B cell (primary cell): ENCODE measurements around the gene DDB1. TPM values are rescaled to one million over a fixed set of nuclear protein-coding genes. Genes with fewer than 3 reads are reported as not detected.

ENCODE experiments used
- ATAC-seq: fragments of 200-7000 bp; cut with Tn5 transposase; one replicate; pipeline ENCODE4 v1.10.0; 2021; ENCODE audit warnings: low read depth, mild to moderate bottlenecking, moderate number of reproducible peaks, moderate library complexity
- CTCF ChIA-PET: fragments of 350-600 bp; sonication (Branson Sonifier 250); formaldehyde crosslinking; loops from one replicate; lab custom pipeline; 2021; ENCODE audit warnings: antibody characterized with exemption, inconsistent platforms; lab: Charles Lee
- POLR2A ChIA-PET: fragments of 350-600 bp; sonication (Branson Sonifier 250); formaldehyde crosslinking; loops from one replicate; lab custom pipeline; 2021; ENCODE audit warnings: antibody characterized with exemption; lab: Charles Lee
- DNase-seq: peaks from one replicate; pipeline ENCODE4 v3.0.0; 2013
- H2AFZ ChIP-seq: 2 replicates; pipeline ENCODE4 v1.6.1; 2012; ENCODE audit warnings: mild to moderate bottlenecking, low read depth, low read length; ENCODE audit not compliant: insufficient read depth, poor library complexity, severe bottlenecking
- H3K27ac ChIP-seq, 2 donors: 1 replicate in 1 of 2; 2 replicates in 1 of 2; pipeline ENCODE4 v1.5.1; 2012 to 2013; ENCODE audit warnings: low read length in 2 of 2, mild to moderate bottlenecking in 2 of 2, moderate library complexity in 1 of 2
- H3K27me3 ChIP-seq, 4 experiments: fragments of 200-600 bp in 1 of 4; sonication (generic) in 1 of 4; replicated peaks in 1 of 4; 1 replicate in 2 of 4; 2 replicates in 2 of 4; pipeline versions ENCODE4 v1.6.1 to v1.7.0; 2013 to 2016; ENCODE audit warnings: low read length in 3 of 4, mild to moderate bottlenecking in 2 of 4, mixed read lengths in 1 of 4, moderate library complexity in 1 of 4; ENCODE audit not compliant: insufficient read depth in 4 of 4, control insufficient read depth in 3 of 4; ENCODE audit errors: control extremely low read depth in 1 of 4
- H3K36me3 ChIP-seq, 2 experiments: replicated peaks in 1 of 2; 1 replicate in 1 of 2; 2 replicates in 1 of 2; pipeline versions ENCODE4 v1.6.1 to v1.7.1; 2013; ENCODE audit warnings: low read length in 1 of 2; ENCODE audit not compliant: insufficient read depth in 2 of 2, control insufficient read depth in 1 of 2; ENCODE audit errors: control extremely low read depth in 1 of 2, extremely low read depth in 1 of 2
- H3K4me1 ChIP-seq, 2 donors: fragments of 200-600 bp in 1 of 2; sonication (generic) in 1 of 2; 1 replicate in 1 of 2; 2 replicates in 1 of 2; pipeline versions ENCODE4 v1.5.1 to v1.6.1; 2013 to 2017; ENCODE audit warnings: low read length in 2 of 2; ENCODE audit not compliant: control insufficient read depth in 2 of 2, insufficient read depth in 2 of 2
- H3K4me2 ChIP-seq: replicated peaks from 2 replicates; pipeline ENCODE3; 2012; ENCODE audit warnings: mild to moderate bottlenecking, low read depth, low read length; ENCODE audit not compliant: poor library complexity, severe bottlenecking
- H3K4me3 ChIP-seq, 5 experiments: fragments of 200-600 bp in 1 of 5; sonication (generic) in 1 of 5; 1 replicate in 3 of 5; 2 replicates in 2 of 5; pipeline versions ENCODE4 v1.5.1 to v1.7.0; 2011 to 2016; ENCODE audit warnings: low read length in 4 of 5, mild to moderate bottlenecking in 4 of 5, low read depth in 2 of 5, control low read depth in 1 of 5, moderate library complexity in 1 of 5; ENCODE audit not compliant: insufficient read depth in 1 of 5; ENCODE audit errors: control extremely low read depth in 1 of 5, extremely low read depth in 1 of 5
- H3K79me2 ChIP-seq: fragments of 200-600 bp; sonication (generic); one replicate; pipeline ENCODE4 v1.6.0; 2016; ENCODE audit warnings: low read length; ENCODE audit not compliant: control insufficient read depth, insufficient read depth
- H3K9ac ChIP-seq: fragments of 200-600 bp; sonication (generic); 2 replicates; pipeline ENCODE4 v1.6.1; 2017; ENCODE audit warnings: mild to moderate bottlenecking, low read length, moderate library complexity
- H3K9me3 ChIP-seq, 3 donors: one replicate each; pipeline versions ENCODE4 v1.6.1 to v1.7.1; 2013; ENCODE audit warnings: low read length in 2 of 3; ENCODE audit not compliant: control insufficient read depth in 2 of 3, insufficient read depth in 1 of 3; ENCODE audit errors: control extremely low read depth in 1 of 3
- H4K20me1 ChIP-seq: 2 replicates; pipeline ENCODE4 v1.6.0; 2012; ENCODE audit warnings: mild to moderate bottlenecking, low read length; ENCODE audit not compliant: insufficient read depth, control insufficient read depth, poor library complexity, severe bottlenecking
- H3K27ac Mint-ChIP-seq: one replicate; pipeline ENCODE4 v1.8.0; 2021; ENCODE audit warnings: mixed read lengths
- H3K27me3 Mint-ChIP-seq: one replicate; pipeline ENCODE4 v1.8.0; 2021; ENCODE audit warnings: mixed read lengths
- H3K4me1 Mint-ChIP-seq: one replicate; pipeline ENCODE4 v1.8.0; 2021; ENCODE audit warnings: mixed read lengths
- H3K4me3 Mint-ChIP-seq: one replicate; pipeline ENCODE4 v1.8.0; 2021; ENCODE audit warnings: mixed read lengths
- H3K9me3 Mint-ChIP-seq: one replicate; pipeline ENCODE4 v1.8.0; 2022; ENCODE audit warnings: mixed read lengths; ENCODE audit not compliant: insufficient read depth
- EZH2 ChIP-seq: IDR thresholded peaks from 2 replicates; pipeline ENCODE4 v1.6.1; 2012; ENCODE audit warnings: borderline replicate concordance, low read depth, mild to moderate bottlenecking, moderate library complexity, low read length; ENCODE audit not compliant: insufficient read depth, poor library complexity, severe bottlenecking
- WGBS: methylation state at CpG from one replicate; pipeline ENCODE4 v1.1.5; 2013; ENCODE audit warnings: missing lambda C conversion rate; ENCODE audit not compliant: insufficient coverage; 5-methylcytosine and 5-hydroxymethylcytosine counted together
- intact Hi-C: fragments of 100-400 bp; cut with micrococcal nuclease; formaldehyde crosslinking; loops from one replicate; pipeline ENCODE4 v1.10.0; 2022
- polyA plus RNA-seq: library from polyadenylated mRNA; depleted of rRNA; stranded (reverse); fragments of >200 nt; gene quantifications from 2 replicates; pipeline ENCODE4 v1.2.3, GENCODE V29; 2012
- total RNA-seq, 2 donors: library from RNA; stranded (reverse); fragments of 120-200 nt in 1 of 2; gene quantifications; 1 replicate in 1 of 2; 2 replicates in 1 of 2; pipeline versions ENCODE4 v1.2.3 to v1.2.4, GENCODE V29; 2013 to 2022
- TF ChIP-seq, protein P1 (sequence below): fragments of 200-600 bp; IDR thresholded peaks from one replicate; pipeline ENCODE4 v1.8.0; 2022; ENCODE audit warnings: antibody characterized with exemption, mild to moderate bottlenecking

Gene DDB1
- total and polyA plus RNA-seq, 2 donors (not counting 1 experiment from before 2014, with no cell fraction given): 52.4 to 155 TPM

DNA sequence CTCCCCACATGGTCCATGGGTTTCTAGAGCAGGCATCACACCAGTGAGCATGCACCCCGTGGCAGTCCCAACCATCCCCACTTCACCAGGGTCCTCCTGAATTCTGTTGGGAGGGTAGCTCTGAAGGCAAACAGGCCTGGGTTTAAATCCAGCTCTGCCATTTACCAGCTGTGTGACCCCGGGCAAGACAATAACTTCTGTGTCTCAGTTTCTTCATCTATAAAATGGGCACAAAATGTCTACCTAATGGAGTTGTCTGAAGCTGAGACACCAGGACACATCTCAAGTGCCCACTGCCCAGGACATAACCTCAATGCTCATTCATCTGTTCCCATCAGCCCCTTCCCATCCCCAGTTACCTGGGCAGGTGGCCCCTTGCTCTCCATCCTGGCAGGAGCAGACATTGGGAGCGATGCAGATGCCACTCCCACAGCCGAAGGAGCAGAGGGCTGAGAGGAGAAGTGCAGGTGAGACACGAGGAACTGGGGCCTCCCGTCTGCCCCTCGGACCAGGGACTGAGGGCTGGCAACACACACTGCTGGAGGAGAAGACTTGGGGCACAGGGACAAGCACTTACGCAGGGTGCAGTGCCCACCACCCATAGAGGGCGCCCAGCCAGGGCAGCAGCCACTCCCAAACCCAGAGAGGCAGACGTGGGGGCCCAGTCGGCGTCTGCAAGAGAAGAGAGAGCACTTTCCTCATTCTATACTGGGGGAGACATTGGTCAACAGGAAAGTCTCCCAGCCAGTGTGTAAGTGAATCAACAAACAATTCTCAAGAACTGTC lies 41.8 kb downstream of the DDB1 start:
- H3K36me3 ChIP-seq: no peaks in the 10 kb centered on the region
- DNase-seq: no peak
- H3K27me3 Mint-ChIP-seq: no peaks in the 10 kb centered on the region
- peaks cover 8 to 21% of the 10 kb centered on the region in 2 donors for H3K4me1 ChIP-seq
- TF ChIP-seq, protein P1, sequence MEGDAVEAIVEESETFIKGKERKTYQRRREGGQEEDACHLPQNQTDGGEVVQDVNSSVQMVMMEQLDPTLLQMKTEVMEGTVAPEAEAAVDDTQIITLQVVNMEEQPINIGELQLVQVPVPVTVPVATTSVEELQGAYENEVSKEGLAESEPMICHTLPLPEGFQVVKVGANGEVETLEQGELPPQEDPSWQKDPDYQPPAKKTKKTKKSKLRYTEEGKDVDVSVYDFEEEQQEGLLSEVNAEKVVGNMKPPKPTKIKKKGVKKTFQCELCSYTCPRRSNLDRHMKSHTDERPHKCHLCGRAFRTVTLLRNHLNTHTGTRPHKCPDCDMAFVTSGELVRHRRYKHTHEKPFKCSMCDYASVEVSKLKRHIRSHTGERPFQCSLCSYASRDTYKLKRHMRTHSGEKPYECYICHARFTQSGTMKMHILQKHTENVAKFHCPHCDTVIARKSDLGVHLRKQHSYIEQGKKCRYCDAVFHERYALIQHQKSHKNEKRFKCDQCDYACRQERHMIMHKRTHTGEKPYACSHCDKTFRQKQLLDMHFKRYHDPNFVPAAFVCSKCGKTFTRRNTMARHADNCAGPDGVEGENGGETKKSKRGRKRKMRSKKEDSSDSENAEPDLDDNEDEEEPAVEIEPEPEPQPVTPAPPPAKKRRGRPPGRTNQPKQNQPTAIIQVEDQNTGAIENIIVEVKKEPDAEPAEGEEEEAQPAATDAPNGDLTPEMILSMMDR: no peak
- TF ChIP-seq EZH2: no peak
- no peaks in the 10 kb centered on the region for H3K9me3 Mint-ChIP-seq
- H2AFZ ChIP-seq: no peak overlapping the region
- no peaks in the 10 kb centered on the region for H3K9me3 ChIP-seq
- H3K4me1 Mint-ChIP-seq: peaks cover 14% of the 10 kb centered on the region
- H3K27ac ChIP-seq: no peak overlapping the region
- H3K79me2 ChIP-seq: no peaks in the 10 kb centered on the region
- no peak overlapping the region for H3K4me3 Mint-ChIP-seq
- ChIA-PET CTCF (no interaction called here), POLR2A (no interaction called here)
- no peaks in the 10 kb centered on the region for H3K27me3 ChIP-seq
- no peak for ATAC-seq
- H3K9ac ChIP-seq: no peak overlapping the region
- H3K27ac Mint-ChIP-seq: no peak overlapping the region
- H3K4me3 ChIP-seq: no peak overlapping the region
- WGBS: 92% methylated on average over 8 of the region's 12 CpGs
- H3K4me2 ChIP-seq: no peak overlapping the region
- no peaks in the 10 kb centered on the region for H4K20me1 ChIP-seq
- intact Hi-C loops: no loop called here

DNA sequence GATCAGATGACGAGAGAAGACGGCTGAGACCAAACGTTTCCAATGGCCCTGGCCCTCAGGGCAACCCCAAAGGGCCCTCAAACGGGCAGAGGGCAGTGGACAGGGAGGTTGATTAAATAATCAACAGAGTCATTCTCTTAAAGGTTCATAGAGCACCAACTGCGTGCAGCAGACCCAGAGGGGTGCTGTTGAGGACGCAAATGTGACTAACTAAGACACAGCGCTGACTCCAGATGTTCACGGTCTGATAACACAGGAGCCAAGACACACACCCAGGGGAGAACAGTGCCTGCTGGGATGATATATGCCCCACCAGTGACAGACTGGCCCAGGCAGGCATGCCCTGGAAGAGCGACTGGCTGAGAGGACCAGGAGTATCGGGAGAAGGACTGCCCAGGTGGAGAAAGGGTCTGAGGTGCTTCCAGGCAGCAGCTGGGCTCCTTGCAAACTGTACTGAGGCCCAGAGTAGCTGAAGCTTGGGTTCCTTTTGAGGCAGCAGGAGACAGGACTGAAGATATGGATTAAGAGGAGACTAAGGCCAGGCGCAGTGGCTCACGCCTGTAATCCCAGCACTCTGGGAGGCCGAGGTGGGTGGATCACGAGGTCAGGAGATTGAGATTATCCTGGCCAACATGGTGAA lies 45.4 kb downstream of the DDB1 start:
- no peaks in the 10 kb centered on the region for H3K36me3 ChIP-seq
- H3K9me3 ChIP-seq: peaks cover 0 to 4% (median 0%) of the 10 kb centered on the region in 3 donors
- no peak overlapping the region for H3K4me2 ChIP-seq
- no peak overlapping the region for H2AFZ ChIP-seq
- Mint-ChIP-seq H3K4me3 (no peak overlapping the region), H3K9me3 (no peaks in the 10 kb centered on the region), H3K27ac (no peak overlapping the region), H3K4me1 (no peaks in the 10 kb centered on the region), H3K27me3 (no peaks in the 10 kb centered on the region)
- DNase-seq (no peak), ATAC-seq (no peak)
- POLR2A ChIA-PET: no interaction called here
- intact Hi-C loops: no loop called here
- no peaks in the 10 kb centered on the region for H3K27me3 ChIP-seq
- no peak overlapping the region for H3K27ac ChIP-seq
- no peak overlapping the region for H3K4me3 ChIP-seq
- H3K4me1 ChIP-seq: no peaks in the 10 kb centered on the region
- CTCF ChIA-PET: interaction anchor here (1.0 kb wide), 1 partner anchor 98 kb away, joined by 4 read pairs; no protein-coding TSS in a partner anchor
- H4K20me1 ChIP-seq: no peaks in the 10 kb centered on the region
- TF ChIP-seq, protein P1: no peak
- TF ChIP-seq EZH2: no peak
- WGBS: over 99% methylated on average over 12 of the region's 14 CpGs
- H3K79me2 ChIP-seq: no peaks in the 10 kb centered on the region
- no peak overlapping the region for H3K9ac ChIP-seq
